A549 (cell line): ENCODE results near the gene CASP9.

Experiments used
- BHLHE40 ChIP-seq: IDR thresholded peaks from 2 replicates; pipeline ENCODE4 v1.6.1; 2012; ENCODE audit warnings: low read depth, low read length, inconsistent platforms
- MAX ChIP-seq: IDR thresholded peaks from 2 replicates; pipeline ENCODE4 v1.6.1; 2012
- POLR2A ChIP-seq: IDR thresholded peaks from 2 replicates; pipeline ENCODE4 v1.6.1; 2012; ENCODE audit warnings: mild to moderate bottlenecking, low read length
- TF ChIP-seq, protein P1 (sequence below): fragments of >200 bp; sonication (Bioruptor Twin); formaldehyde crosslinking; IDR thresholded peaks from 3 replicates; pipeline ENCODE4 v1.5.1; 2016

DNA sequence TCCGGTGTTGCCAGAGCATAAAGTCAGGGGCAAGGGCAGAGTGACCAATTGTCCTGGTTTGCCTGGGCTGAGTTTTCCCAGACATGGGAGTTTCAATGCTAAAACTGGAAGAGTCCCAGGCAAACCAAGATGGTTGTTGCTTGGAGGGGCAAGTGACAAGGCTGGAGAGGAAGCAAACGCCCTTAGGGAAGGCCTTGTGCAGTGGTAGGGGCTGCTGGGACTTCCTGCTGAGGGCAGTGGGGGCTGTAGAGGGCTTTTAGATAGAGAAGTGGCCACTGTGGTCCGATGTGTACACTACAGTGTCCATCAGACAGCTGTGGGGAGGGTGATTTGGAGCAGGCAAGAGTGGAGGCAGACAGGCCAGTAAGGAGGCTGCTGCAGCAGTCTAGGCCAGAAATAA lies 74.4 kb downstream of the CASP9 start:
- TF ChIP-seq POLR2A (no peak), MAX (no peak), BHLHE40 (no peak)
- TF ChIP-seq, protein P1, sequence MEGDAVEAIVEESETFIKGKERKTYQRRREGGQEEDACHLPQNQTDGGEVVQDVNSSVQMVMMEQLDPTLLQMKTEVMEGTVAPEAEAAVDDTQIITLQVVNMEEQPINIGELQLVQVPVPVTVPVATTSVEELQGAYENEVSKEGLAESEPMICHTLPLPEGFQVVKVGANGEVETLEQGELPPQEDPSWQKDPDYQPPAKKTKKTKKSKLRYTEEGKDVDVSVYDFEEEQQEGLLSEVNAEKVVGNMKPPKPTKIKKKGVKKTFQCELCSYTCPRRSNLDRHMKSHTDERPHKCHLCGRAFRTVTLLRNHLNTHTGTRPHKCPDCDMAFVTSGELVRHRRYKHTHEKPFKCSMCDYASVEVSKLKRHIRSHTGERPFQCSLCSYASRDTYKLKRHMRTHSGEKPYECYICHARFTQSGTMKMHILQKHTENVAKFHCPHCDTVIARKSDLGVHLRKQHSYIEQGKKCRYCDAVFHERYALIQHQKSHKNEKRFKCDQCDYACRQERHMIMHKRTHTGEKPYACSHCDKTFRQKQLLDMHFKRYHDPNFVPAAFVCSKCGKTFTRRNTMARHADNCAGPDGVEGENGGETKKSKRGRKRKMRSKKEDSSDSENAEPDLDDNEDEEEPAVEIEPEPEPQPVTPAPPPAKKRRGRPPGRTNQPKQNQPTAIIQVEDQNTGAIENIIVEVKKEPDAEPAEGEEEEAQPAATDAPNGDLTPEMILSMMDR: no peak
